Uterus (tissue), 4 donors: ENCODE results near the gene ONECUT3. TPM values are rescaled to one million over a fixed set of nuclear protein-coding genes. Genes with fewer than 3 reads are reported as not detected.

ENCODE experiments used
- DNase-seq, 2 donors: peaks; one replicate each; pipeline ENCODE4 v3.0.0-alpha.2; 2019 to 2020
- H3K27ac ChIP-seq, 2 donors: fragments of 200-600 bp; sonication (generic); 1 replicate in 1 of 2; 2 replicates in 1 of 2; pipeline ENCODE4 v1.5.1; 2016 to 2018
- H3K27me3 ChIP-seq, 2 donors: fragments of 200-600 bp; sonication (generic); one replicate each; pipeline ENCODE4 v1.5.1; 2018 to 2019; ENCODE audit warnings: control low read depth in 1 of 2
- H3K36me3 ChIP-seq, 2 donors: fragments of 200-600 bp; sonication (generic); one replicate each; pipeline ENCODE4 v1.5.1; 2019; ENCODE audit warnings: control low read depth in 1 of 2
- H3K4me1 ChIP-seq, 2 donors: fragments of 200-600 bp; sonication (generic); one replicate each; pipeline ENCODE4 v1.5.1; 2018 to 2019; ENCODE audit warnings: control low read depth in 1 of 2
- H3K4me3 ChIP-seq, 2 donors: fragments of 200-600 bp; sonication (generic); 1 replicate in 1 of 2; 2 replicates in 1 of 2; pipeline ENCODE4 v1.5.1; 2018 to 2019; ENCODE audit warnings: mild to moderate bottlenecking in 1 of 2
- H3K9me3 ChIP-seq, 2 donors: fragments of 200-600 bp; sonication (generic); one replicate each; pipeline ENCODE4 v1.5.1; 2019; ENCODE audit warnings: control low read depth in 1 of 2
- CTCF ChIP-seq, 4 experiments: fragments of 200-600 bp in 2 of 4; fragments of 450-650 bp in 2 of 4; sonication (generic) in 2 of 4; IDR thresholded peaks; one replicate each; pipeline ENCODE4 v1.5.1; 2016 to 2019; ENCODE audit warnings: antibody characterized with exemption in 4 of 4, mild to moderate bottlenecking in 2 of 4, moderate library complexity in 1 of 4
- POLR2A ChIP-seq, 2 donors: fragments of 450-650 bp; IDR thresholded peaks; one replicate each; pipeline ENCODE4 v1.6.1; 2016; ENCODE audit warnings: antibody characterized with exemption in 2 of 2, mild to moderate bottlenecking in 1 of 2, moderate library complexity in 1 of 2
- intact Hi-C: fragments of 100-400 bp; cut with DNase I; formaldehyde crosslinking; loops from one replicate; pipeline ENCODE4 v1.15.1; 2023; ENCODE audit warnings: low total_unique reads
- total RNA-seq, 4 donors: library from RNA; depleted of rRNA in 3 of 4; stranded (reverse); fragments of >200 nt in 3 of 4; gene quantifications; one replicate each; pipeline versions ENCODE4 v1.1.0 to v1.2.4, GENCODE V29; 2014 to 2023
- donor health status: DM: yes; HTN: yes; CAD: no.

Gene ONECUT3
- total RNA-seq, 4 donors from 2014 or later = not detected

DNA sequence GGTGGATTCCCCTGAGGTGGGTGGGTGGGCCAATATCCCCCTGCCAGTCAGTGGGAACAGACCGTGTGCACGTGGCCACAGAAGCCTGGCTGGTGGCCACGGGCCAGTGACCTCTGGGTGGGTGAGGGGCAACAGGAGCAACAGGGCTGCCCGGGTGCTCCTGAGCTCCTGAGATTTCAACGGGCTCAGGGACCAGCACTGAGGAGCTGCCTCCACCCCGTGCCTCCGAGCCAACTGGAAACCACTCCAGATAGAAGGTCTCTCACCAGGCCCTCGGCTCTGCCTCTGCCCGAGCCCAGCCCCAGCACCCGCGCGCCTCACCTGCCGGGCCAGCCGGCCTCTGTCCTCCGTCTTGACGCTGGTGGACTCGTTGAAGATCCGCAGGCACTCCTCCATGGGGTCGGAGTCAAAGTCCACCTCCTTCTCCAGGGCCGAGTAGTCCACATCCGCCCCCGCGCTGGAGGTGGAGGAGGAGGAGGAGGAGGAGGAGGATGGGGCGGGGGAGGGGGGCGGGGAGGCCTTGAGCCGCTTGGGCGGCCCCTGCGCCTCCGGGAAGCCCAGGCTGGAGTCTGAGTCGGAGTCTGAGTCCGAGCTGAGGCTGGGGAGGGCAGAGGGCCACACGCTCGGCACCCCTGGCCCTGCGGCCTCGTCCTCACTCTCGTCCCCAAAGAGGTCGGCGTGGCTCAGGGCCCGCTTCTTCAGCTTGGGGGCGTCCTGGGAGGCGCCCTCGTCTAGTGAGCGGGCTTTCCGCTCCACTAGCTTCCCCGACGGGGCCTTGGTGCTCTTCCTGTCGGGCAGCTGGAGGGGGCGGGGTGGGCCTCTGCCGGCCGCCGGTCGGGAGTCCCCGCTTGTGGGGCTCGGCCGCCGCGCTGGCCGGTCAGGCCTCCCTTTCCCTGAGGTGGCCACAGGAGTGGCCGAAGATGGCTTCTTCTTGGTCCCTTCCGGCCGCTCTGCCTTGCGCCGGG is 73.5 kb downstream of the ONECUT3 start:
- TF ChIP-seq POLR2A (IDR thresholded peaks at IDR 0.05) = no peak
- no peak for TF ChIP-seq CTCF (IDR thresholded peaks at IDR 0.05)
- Histone ChIP-seq H3K27ac (peak overlapping the region; percentile 34 to 55), H3K36me3 (no peaks in the 10 kb centered on the region), H3K27me3 (no peaks in the 10 kb centered on the region), H3K4me1 (no peaks in the 10 kb centered on the region), H3K9me3 (no peaks in the 10 kb centered on the region), H3K4me3 (no peak overlapping the region)
- intact Hi-C loops = loop anchor here (10.0 kb wide), 2 partner anchors 62 to 282 kb away; no protein-coding TSS in a partner anchor
- DNase-seq = peak; percentile 39 to 58

DNA sequence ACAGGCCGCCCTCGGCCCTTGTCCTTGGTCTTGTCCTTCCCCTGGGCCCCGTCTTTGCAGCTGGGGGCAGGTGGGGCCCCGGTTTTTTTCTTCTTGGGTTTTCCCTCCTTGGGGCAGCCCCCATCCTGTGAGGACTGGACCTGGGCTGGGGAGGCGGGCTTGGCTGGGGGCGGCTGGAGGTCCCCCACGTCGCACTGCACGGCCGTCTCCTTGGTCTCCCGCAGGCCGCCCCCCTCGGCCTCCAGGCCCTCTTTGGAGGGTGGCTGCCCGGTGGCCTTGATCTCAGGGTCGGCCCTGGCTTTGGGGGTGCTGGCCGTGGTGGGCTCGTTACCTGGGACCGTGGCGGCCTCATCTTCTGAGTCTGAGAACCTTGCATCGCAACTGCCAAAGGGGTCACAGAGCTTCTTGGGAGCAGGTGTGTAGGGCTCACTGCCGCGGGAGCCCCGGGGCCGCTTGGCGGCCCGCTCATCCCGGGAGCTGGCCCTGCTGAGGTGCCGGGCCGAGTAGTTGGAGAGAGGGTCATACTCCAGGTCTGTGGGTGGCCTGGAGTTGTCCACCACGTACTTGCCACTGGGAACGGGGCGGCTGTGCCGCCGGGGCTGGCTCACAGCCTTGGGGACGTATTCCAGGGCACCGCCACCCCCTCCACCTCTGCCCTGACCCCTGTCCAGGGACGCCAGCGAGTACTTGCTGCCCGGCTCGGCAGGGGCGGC is 74.4 kb downstream of the ONECUT3 start:
- Histone ChIP-seq H3K27ac (peak overlapping the region in 1 of 2 donors; percentile 55), H3K9me3 (no peaks in the 10 kb centered on the region), H3K4me3 (no peak overlapping the region), H3K36me3 (no peaks in the 10 kb centered on the region), H3K4me1 (no peaks in the 10 kb centered on the region), H3K27me3 (no peaks in the 10 kb centered on the region)
- intact Hi-C loops = loop anchor here (10.0 kb wide), 2 partner anchors 63 to 283 kb away; no protein-coding TSS in a partner anchor
- TF ChIP-seq POLR2A (IDR thresholded peaks at IDR 0.05) (no peak), CTCF (IDR thresholded peaks at IDR 0.05) (no peak)
- no peak for DNase-seq

- Histone ChIP-seq H3K9me3 (no peaks in the 10 kb centered on the region), H3K4me1 (peaks cover 0 to 6% of the 10 kb centered on the region in 2 donors), H3K27ac (no peak overlapping the region), H3K36me3 (no peaks in the 10 kb centered on the region), H3K4me3 (no peak overlapping the region), H3K27me3 (no peaks in the 10 kb centered on the region)
- TF ChIP-seq CTCF (IDR thresholded peaks at IDR 0.05) (no peak), POLR2A (IDR thresholded peaks at IDR 0.05) (no peak)
- intact Hi-C loops = loop anchor here (10.0 kb wide), 2 partner anchors 64 to 284 kb away; no protein-coding TSS in a partner anchor
- no peak for DNase-seq
Observed at GRCh38 chr19:1828279-1829238, 75.3 kb downstream of the ONECUT3 start.

- TF ChIP-seq CTCF (IDR thresholded peaks at IDR 0.05) (no peak), POLR2A (IDR thresholded peaks at IDR 0.05) (no peak)
- no peak for DNase-seq
- no peak overlapping the region for H3K4me3 ChIP-seq
- H3K27ac ChIP-seq = no peak overlapping the region
- intact Hi-C loops = loop anchor here (10.0 kb wide), 2 partner anchors 65 to 285 kb away; no protein-coding TSS in a partner anchor
- H3K27me3 ChIP-seq = no peaks in the 10 kb centered on the region
- H3K4me1 ChIP-seq = peaks cover 0 to 10% of the 10 kb centered on the region in 2 donors
- no peaks in the 10 kb centered on the region for H3K36me3 ChIP-seq
- no peaks in the 10 kb centered on the region for H3K9me3 ChIP-seq
Observed at GRCh38 chr19:1829958-1830357, 76.7 kb downstream of the ONECUT3 start.
